ENCODE measurements around the gene ZNF407.

DNA sequence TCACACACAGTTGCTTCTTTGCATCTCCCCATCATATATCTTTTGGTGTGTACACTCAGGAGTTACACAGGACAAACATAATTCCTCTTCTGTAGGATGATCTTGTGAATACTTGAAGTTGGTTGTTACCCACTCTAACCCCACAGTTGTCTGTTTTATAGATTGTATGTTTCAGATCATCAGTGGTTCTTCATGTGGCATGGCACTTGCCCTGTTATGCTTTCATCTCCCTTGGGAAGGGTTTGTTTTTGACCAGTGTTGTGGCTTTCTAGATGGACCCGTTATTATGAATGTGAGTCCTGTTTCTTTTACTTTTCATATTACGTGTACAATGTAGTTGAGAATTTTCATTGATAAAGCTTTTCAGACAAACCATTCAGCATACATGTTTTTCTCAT, 82.0 kb downstream of the ZNF407 start:
- TF ChIP-seq, protein P1, sequence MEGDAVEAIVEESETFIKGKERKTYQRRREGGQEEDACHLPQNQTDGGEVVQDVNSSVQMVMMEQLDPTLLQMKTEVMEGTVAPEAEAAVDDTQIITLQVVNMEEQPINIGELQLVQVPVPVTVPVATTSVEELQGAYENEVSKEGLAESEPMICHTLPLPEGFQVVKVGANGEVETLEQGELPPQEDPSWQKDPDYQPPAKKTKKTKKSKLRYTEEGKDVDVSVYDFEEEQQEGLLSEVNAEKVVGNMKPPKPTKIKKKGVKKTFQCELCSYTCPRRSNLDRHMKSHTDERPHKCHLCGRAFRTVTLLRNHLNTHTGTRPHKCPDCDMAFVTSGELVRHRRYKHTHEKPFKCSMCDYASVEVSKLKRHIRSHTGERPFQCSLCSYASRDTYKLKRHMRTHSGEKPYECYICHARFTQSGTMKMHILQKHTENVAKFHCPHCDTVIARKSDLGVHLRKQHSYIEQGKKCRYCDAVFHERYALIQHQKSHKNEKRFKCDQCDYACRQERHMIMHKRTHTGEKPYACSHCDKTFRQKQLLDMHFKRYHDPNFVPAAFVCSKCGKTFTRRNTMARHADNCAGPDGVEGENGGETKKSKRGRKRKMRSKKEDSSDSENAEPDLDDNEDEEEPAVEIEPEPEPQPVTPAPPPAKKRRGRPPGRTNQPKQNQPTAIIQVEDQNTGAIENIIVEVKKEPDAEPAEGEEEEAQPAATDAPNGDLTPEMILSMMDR (IDR thresholded peaks at IDR 0.05; ENCODE audit: insufficient read depth, low read length): no peak
- TF ChIP-seq GABPA (IDR thresholded peaks at IDR 0.05; ENCODE audit: low read depth) (no peak), POLR2AphosphoS5 (IDR thresholded peaks at IDR 0.05; ENCODE audit: low read depth) (no peak)
- TF ChIP-seq, protein P2, sequence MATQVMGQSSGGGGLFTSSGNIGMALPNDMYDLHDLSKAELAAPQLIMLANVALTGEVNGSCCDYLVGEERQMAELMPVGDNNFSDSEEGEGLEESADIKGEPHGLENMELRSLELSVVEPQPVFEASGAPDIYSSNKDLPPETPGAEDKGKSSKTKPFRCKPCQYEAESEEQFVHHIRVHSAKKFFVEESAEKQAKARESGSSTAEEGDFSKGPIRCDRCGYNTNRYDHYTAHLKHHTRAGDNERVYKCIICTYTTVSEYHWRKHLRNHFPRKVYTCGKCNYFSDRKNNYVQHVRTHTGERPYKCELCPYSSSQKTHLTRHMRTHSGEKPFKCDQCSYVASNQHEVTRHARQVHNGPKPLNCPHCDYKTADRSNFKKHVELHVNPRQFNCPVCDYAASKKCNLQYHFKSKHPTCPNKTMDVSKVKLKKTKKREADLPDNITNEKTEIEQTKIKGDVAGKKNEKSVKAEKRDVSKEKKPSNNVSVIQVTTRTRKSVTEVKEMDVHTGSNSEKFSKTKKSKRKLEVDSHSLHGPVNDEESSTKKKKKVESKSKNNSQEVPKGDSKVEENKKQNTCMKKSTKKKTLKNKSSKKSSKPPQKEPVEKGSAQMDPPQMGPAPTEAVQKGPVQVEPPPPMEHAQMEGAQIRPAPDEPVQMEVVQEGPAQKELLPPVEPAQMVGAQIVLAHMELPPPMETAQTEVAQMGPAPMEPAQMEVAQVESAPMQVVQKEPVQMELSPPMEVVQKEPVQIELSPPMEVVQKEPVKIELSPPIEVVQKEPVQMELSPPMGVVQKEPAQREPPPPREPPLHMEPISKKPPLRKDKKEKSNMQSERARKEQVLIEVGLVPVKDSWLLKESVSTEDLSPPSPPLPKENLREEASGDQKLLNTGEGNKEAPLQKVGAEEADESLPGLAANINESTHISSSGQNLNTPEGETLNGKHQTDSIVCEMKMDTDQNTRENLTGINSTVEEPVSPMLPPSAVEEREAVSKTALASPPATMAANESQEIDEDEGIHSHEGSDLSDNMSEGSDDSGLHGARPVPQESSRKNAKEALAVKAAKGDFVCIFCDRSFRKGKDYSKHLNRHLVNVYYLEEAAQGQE (IDR thresholded peaks at IDR 0.05; ENCODE audit: insufficient replicate concordance, low read depth): no peak
